ENCODE data around the gene TMIE.

TMIE gene

DNA sequence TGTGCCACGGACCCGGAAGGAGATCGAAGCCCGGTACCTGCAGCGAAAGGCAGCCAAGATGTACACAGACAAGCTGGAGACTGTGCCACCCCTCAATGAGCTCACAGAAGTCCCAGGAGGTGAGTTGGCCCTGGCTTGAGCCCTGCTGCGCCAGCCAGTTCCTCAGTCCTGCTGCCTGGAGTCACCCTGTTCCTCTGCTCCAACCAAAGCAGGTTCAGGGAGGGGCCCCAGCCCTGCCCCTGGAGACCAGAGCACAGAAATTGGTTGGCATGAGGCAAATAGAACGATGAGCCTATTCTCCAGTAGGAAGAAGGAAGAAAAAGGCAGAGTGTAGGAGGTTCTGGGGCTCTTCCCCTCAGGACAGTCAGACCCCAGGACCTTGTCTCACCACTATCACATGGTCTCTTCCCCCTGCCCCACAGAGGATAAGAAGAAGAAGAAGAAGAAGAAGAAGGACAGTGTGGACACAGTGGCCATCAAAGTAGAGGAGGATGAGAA, 8.0 kb downstream of the TMIE start:
- DNase-seq (ENCODE audit: low spot score) = no peak

DNA sequence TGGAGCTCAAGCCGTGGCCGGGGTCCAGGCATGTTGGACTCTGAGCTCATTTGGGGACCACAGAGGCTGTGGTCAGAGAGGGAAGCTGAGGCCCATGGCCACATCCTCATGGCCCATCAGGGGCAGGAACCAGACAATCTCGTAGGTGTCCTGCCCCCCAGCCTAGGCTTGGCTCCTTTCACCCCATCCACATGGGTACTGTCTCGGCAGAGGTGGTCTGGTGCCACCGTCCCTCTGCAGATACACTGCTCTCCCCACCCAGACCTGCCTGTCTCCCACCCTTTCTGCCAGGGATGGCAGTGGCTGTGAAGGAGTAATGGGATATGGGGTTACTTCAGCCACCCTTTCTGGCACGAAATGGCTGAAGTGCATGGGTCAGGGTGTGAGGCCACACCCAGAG, 8.5 kb downstream of the TMIE start:
- DNase-seq (ENCODE audit: low spot score) = no peak

DNA sequence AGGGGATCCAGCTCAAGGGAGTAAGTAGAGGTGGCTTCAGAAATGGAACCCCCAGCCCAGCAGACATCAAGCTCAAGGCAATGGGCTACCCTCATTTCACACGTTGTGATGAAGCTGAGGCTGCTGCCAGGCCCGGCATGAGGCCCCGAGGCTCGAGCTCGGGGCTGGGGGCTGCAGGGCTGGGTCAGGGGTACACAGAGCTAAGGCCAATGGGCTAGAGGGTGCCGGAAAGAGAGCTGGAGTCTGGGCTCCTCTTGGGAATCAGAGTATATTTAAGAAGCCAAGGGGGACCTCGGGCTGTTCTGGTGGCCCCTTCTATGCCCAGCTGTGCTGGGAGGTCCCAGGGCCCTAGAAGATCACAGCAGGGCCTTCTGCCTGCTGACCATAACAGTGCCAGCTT, 9.0 kb downstream of the TMIE start:
- DNase-seq (ENCODE audit: low spot score) = no peak

DNA sequence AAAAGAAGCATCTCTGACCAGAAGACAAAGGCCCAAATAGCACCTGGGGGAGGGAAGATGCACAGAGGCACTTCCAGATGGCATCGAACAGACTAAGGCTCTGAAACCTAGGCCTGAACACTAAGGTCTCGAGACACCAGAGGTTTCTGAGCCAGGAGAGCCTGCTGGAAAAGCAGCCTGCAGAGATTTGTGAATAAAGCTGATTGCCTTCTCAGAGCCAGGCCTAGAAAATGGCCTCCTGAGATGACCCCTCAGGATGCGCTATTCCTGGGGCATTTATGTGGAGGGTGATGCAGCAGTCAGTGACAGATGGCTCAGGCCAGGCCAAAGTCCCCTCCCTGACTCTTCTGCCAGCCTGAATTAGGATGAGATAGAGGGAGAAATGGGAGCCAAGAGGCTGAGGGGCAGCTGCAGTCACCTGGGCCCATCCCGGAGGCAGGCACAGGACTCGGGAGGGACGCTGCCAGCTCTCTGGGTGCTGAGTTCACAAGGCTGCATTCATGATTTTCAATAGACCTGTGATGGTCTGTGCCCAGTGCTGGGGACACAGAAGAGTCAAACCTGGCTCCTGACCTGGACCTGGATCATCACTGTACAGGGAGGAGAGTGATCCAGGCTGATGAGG, 9.6 kb downstream of the TMIE start:
- no peak for DNase-seq (ENCODE audit: low spot score)

DNA sequence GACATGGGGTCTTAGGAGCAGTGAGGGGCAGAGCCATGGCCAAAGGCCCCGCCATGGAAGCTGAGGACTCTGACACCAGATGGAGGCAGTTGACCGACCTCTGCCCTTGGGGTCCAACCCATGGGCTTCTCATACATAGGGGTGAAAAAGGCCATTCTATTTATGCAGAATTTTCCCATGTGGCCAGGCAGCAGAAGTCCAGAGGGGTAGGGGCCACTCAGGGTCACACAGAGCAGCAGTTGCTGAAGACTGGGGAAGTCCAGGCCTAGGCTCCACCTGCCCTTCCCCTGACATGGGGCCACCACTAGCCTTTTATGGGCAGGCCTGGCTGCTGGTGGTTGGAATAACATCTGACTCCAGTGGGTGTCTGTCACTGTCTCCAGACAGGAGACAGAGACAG, 10.1 kb downstream of the TMIE start:
- DNase-seq (ENCODE audit: low spot score) = no peak

DNA sequence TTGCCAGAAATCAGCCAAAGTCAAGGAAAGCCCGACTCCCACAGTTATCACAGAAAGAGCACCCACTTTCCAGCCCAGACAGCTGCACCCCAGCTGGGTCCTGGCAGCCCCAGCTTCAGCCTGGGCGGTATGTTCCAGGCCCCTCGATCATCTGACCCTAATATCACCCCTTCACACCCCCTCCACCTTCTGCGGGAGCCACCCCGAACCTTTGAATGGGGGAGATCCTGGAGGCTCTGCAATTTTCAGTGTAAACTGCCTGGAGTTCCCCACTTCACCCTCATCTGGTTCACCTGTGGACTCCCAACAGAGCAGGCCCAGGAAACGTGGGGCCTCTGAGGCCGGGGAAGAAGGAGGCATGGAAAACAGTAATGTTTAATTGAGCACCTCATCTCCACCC, 10.6 kb downstream of the TMIE start:
- no peak for DNase-seq (ENCODE audit: low spot score)

DNA sequence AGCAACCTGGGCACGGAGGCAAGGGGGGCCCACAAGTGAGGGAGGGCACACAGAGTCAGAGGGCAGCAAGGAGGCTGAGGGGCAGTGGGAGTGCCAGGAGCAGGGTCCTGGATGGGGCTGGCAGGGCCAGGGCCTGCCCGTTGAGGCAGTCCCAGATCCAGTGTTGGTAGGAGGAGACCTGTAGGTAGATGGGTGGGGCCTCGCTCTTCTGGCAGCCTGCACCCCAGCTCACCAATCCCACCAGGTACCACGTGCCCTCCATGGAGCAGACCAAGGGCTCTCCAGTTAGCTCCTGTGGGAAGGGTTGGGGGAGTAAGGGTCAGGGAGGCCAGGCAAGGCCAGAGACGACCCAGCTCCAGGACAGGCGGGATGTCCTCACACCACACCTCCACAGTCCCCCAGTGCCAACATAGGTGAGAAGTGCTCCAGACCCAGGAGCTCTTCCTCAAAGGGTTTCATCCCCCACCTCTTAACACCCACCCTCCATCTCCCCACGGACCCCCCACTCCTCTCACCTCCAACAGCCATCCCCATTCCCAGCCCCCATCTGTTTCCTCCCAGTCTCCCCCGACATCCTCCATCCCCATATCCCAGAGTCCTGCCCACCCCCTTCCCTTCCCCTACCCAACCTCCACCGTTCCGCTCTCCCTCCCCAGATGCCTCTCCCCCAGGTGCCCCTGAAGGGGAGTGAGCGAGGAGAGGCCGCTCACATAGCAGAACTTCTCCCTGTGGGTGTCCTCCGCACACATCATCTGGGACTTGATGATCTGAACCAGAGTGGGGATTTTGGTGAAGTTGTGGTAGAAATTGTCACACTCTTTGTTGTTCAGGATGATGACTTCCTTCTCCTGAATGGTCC, 11.2 kb downstream of the TMIE start:
- DNase-seq (ENCODE audit: low spot score) = no peak

DNA sequence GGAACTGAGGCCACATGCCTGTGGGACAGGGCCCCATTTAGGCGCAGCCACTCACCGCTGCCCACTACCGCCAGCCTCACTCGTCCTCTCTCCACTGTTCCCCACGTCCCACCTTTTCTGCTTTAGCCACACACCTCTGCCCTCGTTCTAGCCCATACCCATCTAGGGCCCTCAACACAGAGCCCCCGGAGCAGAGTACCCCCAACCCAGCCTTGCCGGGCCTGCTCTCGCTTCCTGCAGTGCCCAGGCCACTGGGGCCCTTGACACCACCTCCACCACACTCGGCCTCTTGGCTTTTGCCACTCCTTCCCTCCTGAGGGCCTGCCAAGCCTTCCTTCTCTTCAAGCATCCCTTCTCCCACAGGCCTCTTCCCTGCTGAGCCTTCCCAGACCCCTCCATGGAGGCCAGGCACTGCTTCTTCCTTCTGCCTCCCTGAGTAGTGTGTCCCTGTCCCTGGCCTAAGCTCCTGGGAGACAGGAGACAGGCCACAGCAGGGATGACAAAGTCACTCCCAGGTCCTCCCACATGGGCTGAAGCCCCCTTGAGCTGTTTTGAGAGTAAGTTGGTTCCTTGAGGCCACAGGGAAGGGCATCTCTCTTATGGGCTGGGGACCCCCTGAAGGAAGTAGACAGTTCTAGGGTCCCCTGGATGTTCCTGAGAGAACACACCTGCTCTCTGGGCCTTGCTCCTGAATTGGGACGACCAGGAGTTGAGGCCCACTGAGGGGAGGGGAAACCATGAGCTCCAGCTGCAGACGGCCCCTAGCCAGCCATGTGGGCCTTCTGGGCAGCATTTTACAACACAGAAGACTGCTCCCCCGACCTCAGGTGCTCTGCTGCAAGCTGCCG, 12.1 kb downstream of the TMIE start:
- DNase-seq (ENCODE audit: low spot score) = no peak

DNA sequence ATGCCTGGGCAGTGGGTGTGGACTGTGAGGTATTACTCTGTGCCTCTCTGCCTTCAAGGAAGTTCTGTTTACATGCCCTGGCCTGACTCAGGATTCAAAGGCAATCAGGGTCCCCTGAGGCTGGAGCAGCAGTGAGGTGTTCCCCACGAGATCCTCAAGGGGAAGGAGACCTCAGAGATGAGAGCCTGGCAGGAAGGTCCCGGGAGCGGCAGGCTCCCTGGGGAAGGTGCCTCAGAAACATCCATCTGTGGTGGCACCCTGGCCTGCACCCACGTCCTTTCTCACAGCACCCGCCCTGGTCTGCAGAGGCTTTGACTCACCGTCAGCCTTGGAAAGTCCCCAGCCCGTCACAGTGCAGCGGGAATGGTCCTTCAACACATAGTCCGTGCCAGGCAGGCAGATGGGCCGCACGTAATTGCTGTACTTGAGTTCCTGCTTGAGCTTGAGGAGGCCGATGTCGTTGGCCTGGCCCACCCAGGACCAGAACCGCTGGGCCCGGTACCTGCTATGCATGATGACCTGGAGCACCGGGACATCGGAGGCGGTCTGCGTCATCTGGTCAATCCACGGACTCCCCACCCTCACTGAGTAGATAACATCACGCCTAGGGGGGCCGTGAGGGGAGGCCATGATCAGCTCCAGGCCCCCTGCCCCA, 12.8 kb downstream of the TMIE start:
- no peak for DNase-seq (ENCODE audit: low spot score)

DNA sequence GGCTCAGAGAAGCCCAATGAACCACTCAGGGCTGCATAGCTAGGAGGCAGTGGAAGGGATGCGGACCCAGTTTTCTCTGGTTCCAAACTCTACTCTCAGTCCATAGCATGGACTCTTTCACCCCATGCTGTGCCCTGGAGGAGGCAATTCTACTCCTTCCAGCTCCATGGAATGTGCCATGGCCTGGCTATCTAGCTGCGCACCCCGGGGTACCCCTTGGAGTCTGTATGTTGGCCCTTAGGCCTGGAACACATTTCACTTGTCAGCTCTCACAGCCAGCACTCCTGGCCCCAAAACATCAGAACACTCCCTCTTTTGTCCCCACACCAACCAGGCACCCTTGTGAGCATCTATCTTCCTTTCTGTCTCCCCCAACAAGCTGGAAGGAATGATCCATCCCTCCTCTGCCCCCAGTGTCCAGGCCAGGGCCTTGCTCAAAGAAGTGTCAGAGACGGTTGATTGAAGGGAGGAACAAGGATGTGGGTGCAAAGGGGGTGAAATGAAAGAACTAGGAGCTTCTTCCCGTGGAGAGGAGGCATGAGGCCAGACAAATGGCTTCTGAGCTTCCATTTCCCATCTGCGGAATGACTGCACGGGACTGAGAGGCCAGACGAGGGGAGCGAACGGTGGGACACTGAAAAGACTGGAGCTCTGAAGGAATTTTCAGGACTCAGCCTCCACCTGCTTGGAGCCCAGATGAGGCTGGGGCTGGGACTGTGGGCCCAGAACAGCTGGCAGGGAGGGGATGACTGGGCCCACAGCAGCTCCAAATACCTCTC, 13.7 kb downstream of the TMIE start:
- DNase-seq (ENCODE audit: low spot score) = no peak

DNA sequence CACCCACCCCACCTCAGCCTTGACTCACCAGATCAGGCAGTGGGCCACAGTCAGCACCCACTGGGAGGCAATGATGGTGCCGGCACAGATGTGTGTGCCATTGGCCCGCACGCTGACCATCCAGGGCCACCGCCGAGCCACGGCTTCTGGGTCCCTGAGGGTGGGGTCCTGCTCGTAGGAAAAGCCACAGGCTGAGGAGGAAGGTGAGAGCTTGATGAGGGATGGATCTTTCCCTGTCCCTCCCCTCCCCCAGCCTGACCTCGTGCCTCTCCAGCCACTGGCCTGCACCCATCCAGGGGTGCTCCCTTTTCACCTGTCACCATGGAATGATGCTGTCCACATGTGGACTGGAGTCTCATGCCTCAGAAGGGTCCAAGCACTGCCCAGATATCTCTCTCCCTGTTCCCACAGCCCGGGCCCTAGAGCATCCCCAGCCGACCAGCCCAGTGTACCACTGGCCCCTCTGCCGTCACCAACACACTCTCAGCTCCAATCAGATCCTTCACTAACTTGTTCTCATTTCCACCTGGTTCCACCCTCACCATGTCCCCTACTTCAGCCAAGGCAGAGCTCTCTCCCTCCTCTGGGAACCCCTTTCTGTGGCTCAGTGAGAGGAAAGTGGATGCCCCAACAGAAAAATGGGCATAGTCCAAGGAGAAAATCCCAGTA, 14.4 kb downstream of the TMIE start:
- DNase-seq (ENCODE audit: low spot score) = no peak

DNA sequence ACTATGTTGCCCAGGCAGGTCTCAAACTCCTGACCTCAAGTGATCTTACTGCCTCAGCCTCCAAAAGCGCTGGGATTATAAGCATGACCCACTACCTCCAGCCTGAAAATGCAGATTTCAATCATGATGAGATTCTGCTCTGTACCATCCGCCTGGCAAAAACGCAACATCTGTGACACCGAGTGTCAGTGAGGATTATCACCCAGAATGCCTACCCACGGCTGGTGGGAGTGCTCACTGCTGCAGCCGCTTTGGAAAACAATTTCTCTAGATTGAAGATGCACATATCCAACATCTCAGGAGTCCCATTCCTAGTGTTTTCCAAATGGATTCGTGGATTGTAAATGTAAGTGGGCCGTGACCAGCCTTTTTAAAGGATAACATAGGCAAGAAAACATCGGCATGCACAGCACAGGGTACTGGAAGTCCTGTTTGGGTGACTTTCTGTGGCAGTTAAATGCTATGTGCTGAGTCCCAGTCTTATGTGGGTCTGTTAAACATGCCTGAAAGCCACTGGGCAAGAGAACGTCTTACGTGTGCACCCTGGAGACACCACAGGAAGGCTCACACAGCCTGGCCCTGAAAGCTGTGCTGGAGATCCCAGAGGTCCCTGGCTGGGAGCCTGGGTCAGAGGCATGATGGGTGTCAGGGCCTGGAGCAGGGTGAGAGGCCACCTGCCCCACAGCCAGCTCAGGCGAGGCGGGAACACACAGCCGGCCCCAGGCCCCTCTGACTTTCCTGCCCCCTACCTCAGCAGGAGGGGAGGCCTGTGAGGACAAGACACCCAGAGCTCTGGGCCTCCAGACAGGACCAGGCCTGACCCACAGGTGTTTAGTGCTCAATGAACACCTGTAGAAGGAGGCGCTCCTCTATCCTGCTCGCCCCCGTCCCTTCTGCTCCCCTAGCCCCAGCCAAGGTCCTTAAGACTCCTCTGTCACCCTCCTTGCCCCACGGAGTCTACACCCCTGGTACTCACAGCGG, 15.6 kb downstream of the TMIE start:
- DNase-seq (ENCODE audit: low spot score) = no peak

DNA sequence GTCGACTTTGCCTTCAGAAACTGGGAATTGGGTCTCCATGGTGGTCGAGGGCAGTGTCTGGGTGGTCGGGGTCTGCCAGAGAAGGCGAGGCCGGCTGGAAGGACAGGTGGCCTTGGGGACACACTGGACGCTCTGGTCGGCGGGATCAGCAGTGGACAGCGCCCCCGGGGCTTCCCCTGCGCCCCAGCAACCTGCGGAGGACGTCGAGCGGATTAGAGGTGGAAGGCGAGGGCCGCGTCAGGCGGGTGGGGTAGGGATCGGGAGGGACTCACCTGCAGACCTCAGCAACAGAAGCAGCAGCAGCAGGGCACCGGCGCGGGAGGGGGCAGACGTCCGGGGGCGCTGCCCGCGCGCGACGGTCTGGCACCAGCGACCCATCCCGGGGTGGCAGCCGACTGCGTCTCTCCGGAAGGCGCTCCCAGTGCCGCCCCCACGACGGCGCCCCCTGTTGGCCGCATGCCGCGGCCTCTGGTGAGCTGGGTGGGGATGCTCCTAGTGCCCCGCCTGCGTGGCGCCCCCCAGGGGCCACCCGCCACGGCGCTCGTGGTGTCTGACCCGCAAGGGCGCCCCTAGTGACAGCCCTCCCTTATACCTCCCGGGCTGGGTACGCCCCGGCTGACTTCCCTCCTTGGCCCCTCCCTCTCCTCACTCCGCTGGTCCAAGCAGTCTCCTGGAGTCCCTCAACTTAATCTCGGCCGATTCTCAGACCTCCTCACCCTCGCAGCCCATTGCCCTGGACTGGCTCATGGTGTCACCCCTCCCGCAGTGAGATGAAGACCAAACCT, 16.4 kb downstream of the TMIE start, which contains the start of gene PRSS50:
TSS of gene PRSS50 (minus strand) at position 423 of the 785 bp plus-strand sequence. CDS start at position 378, 45 bp downstream.
- DNase-seq (ENCODE audit: low spot score) = peak; percentile 33

DNA sequence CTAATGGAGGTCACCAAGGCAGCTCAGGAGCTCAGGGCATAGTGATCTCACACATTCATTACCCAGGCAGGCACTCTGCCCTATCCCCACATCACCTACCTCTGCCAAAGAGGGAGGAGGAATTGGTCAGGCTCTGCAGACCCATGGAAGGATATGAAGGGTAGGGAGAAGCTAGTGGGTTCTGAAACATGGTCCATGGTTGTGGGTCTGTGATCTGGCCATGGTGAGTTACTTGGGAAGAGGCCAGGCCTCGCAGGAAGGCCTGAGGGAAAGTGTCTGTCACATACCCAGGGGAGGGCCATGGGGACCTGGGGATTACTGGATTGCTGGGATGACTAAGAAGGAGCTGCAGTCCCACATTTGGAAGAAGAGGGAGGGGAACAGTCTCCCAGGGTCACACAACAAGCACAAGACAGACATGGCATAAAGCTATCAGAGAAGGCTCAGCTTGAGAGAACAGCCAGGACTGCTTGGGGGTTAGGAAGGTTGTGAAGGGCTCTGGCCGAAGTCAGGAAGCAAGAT, 17.9 kb downstream of the TMIE start:
- DNase-seq (ENCODE audit: low spot score) = no peak

DNA sequence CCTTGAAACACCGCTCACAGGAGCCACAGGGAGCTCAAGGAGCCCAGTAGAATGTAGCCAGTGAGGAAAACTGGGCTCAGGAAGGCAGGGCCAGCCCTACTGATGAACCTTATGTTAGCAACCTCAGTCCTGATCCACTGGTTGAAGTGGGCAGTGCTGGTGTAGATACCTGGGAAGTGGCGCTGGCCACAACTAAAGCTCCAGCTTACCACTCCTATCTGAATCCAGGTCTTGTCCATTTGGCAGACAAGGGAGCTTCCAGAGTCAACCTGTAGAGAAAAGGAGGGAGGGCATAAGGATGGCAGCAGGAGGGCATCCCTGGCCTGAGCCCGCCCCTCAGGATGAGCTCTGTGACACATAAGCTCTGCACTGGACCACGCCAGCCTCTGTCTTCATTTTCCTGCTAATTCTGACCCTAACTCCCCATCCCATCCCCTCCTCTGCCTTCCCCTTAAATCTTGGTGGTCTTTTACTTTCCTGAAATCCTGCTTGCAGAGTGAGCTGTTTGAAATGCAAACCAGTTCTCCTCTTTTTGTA, 18.6 kb downstream of the TMIE start:
- no peak for DNase-seq (ENCODE audit: low spot score)

DNA sequence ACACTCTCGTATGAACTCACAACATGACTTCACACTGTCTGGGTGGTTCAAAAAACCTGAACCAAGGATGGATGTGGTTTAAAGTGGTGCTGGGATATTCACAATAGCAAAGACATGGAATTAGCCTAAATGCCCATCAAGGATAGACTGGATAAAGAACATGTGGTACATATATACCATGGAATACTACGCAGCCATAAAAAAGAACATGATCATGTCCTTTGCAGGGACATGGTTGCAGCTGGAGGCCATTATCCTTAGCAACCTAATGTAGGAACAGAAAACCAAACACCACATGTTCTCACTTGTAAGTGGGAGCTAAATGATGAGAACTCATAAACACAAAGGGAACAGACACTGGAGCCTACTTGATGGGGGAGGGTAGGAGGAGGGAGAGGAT, 19.8 kb downstream of the TMIE start:
- no peak for DNase-seq (ENCODE audit: low spot score)

DNA sequence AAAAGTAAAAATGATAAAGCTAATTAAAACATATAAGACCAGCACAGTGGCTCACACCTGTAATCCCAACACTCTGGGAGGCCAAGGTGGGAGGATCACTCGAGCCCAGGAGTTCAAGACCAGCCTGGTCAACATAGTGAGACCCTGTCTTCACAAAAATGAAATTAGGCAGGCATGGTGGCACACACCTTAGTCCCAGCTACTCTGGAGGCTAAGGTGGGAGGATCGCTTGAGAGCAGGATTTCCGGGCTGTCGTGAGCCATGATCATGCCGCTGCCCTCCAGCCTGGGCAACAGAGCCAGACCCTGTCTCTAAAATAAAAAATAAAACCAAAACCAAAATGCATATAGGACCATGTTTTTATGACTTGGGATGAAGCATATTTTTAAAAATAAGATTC, 21.3 kb downstream of the TMIE start:
- DNase-seq (ENCODE audit: low spot score) = no peak

DNA sequence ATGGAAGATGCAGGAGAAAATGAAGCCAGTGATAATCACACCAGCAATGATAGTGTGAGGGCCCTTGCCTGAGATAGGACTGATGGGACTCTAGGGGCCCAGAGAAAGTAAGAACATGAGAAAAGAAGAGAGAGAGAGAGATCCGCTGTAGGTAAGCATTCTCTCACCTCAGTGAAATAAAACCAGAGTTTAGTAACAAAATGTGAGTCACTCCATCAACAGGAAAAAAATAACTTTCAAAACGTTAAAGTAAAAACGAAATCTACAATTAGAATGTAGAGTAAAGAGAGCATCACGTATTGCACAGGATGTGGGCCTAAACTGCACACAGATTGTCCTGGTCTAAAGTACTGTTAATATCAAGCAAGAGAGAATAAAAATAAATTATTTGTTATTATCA, 23.2 kb downstream of the TMIE start:
- no peak for DNase-seq (ENCODE audit: low spot score)
